ENCODE measurements around the gene CREB1. TPM values are rescaled to one million over a fixed set of nuclear protein-coding genes. Genes with fewer than 3 reads are reported as not detected.

CREB1 gene
- total RNA-seq, 2 donors from 2014 or later = 17.9 to 20.1 TPM

GRCh38 chr2:207601774-207602173, 72.0 kb downstream of the CREB1 start:
- H3K27ac ChIP-seq = no peak overlapping the region
- WGBS, 2 donors = 86 to 89% methylated on average over 1 of the region's 1 CpG
- ATAC-seq = no peak
- peaks cover 0 to 2% of the 10 kb centered on the region in 2 donors for H3K36me3 ChIP-seq (replicated peaks in 1 of 2; ENCODE audit: insufficient read depth in 1 of 2, low read depth in 2 of 2)
- TF ChIP-seq POLR2A (IDR thresholded peaks at IDR 0.05) (no peak), CTCF (IDR thresholded peaks at IDR 0.05) (no peak)
- DNase-seq = no peak
- H3K27me3 ChIP-seq = no peaks in the 10 kb centered on the region
- H3K9me3 ChIP-seq = peaks cover 0 to 3% (median 0%) of the 10 kb centered on the region in 3 donors
- no peak overlapping the region for H3K4me3 ChIP-seq
- H3K4me1 ChIP-seq = no peaks in the 10 kb centered on the region
- intact Hi-C loops (cut with DNase I) = no loop called here

- 65 to 66% methylated on average over 2 of the region's 2 CpGs for WGBS, 2 donors
- Histone ChIP-seq H3K9me3 (peaks cover 0 to 3% (median 0%) of the 10 kb centered on the region in 3 donors), H3K27me3 (no peaks in the 10 kb centered on the region), H3K4me1 (no peaks in the 10 kb centered on the region), H3K36me3 (replicated peaks in 1 of 2; ENCODE audit: insufficient read depth in 1 of 2, low read depth in 2 of 2) (no peaks in the 10 kb centered on the region), H3K27ac (no peak overlapping the region), H3K4me3 (no peak overlapping the region)
- DNase-seq = no peak
- no peak for TF ChIP-seq CTCF (IDR thresholded peaks at IDR 0.05)
- TF ChIP-seq POLR2A (IDR thresholded peaks at IDR 0.05) = no peak
- intact Hi-C loops (cut with DNase I) = no loop called here
- no peak for ATAC-seq
These were observed 73.7 kb downstream of the CREB1 start for GRCh38 chr2:207603486-207603885.

- intact Hi-C loops (cut with DNase I) = no loop called here
- ATAC-seq (no peak), DNase-seq (no peak)
- TF ChIP-seq POLR2A (IDR thresholded peaks at IDR 0.05) (no peak), CTCF (IDR thresholded peaks at IDR 0.05) (no peak)
- Histone ChIP-seq H3K4me3 (no peak overlapping the region), H3K27me3 (no peaks in the 10 kb centered on the region), H3K36me3 (replicated peaks in 1 of 2; ENCODE audit: insufficient read depth in 1 of 2, low read depth in 2 of 2) (no peaks in the 10 kb centered on the region), H3K4me1 (no peaks in the 10 kb centered on the region), H3K9me3 (peaks cover 0 to 3% (median 0%) of the 10 kb centered on the region in 3 donors), H3K27ac (no peak overlapping the region)
- WGBS, 2 donors = 95 to 98% methylated on average over 7 of the region's 7 CpGs
These were observed 76.6 kb downstream of the CREB1 start for GRCh38 chr2:207606399-207606798.

- Histone ChIP-seq H3K27ac (no peak overlapping the region), H3K9me3 (peaks cover 0 to 3% (median 0%) of the 10 kb centered on the region in 3 donors), H3K27me3 (no peaks in the 10 kb centered on the region), H3K4me1 (no peaks in the 10 kb centered on the region), H3K36me3 (replicated peaks in 1 of 2; ENCODE audit: insufficient read depth in 1 of 2, low read depth in 2 of 2) (no peaks in the 10 kb centered on the region), H3K4me3 (no peak overlapping the region)
- no peak for DNase-seq
- TF ChIP-seq POLR2A (IDR thresholded peaks at IDR 0.05) = no peak
- no peak for TF ChIP-seq CTCF (IDR thresholded peaks at IDR 0.05)
- ATAC-seq = no peak
- intact Hi-C loops (cut with DNase I) = no loop called here
- 93 to 98% methylated on average over 5 of the region's 5 CpGs for whole genome bisulfite sequencing, 2 donors
These were observed 77.1 kb downstream of the CREB1 start for GRCh38 chr2:207606829-207607228.

- H3K27ac ChIP-seq = no peak overlapping the region
- H3K27me3 ChIP-seq = no peaks in the 10 kb centered on the region
- H3K4me3 ChIP-seq = no peak overlapping the region
- no peaks in the 10 kb centered on the region for H3K36me3 ChIP-seq (replicated peaks in 1 of 2; ENCODE audit: insufficient read depth in 1 of 2, low read depth in 2 of 2)
- ATAC-seq (no peak), DNase-seq (no peak)
- TF ChIP-seq POLR2A (IDR thresholded peaks at IDR 0.05) = no peak
- intact Hi-C loops (cut with DNase I) = no loop called here
- H3K4me1 ChIP-seq = no peaks in the 10 kb centered on the region
- no peaks in the 10 kb centered on the region for H3K9me3 ChIP-seq
- WGBS, 2 donors = 75 to 82% methylated on average over 4 of the region's 4 CpGs
These were observed 83.0 kb downstream of the CREB1 start for GRCh38 chr2:207612714-207613113.

Measured in body of pancreas (tissue), 4 donors.